Bronchial epithelial cell (primary cell): Measurements from ENCODE around the gene P3H1. TPM values are rescaled to one million over a fixed set of nuclear protein-coding genes. Genes with fewer than 3 reads are reported as not detected.

Experiments used
- DNase-seq: peaks from one replicate; pipeline ENCODE4 v3.0.0-alpha.2; 2010; ENCODE audit warnings: low read depth
- FAIRE-seq: peaks from 2 replicates; lab custom pipeline; 2011; peaks lifted over from hg19 to GRCh38; lab: Jason Lieb, UNC
- H3K27me3 ChIP-seq: 2 replicates; pipeline ENCODE4 v1.5.1; 2011; ENCODE audit warnings: low read length; ENCODE audit not compliant: control insufficient read depth, insufficient read depth
- H3K36me3 ChIP-seq: 2 replicates; pipeline ENCODE4 v1.5.1; 2011; ENCODE audit warnings: low read length; ENCODE audit not compliant: control insufficient read depth, insufficient read depth
- H3K4me3 ChIP-seq: 2 replicates; pipeline ENCODE4 v1.5.1; 2011; ENCODE audit warnings: mild to moderate bottlenecking, low read depth, low read length, control low read depth
- total RNA-seq: library from RNA; depleted of rRNA; stranded (reverse); fragments of >200 nt; gene quantifications from 2 replicates; pipeline ENCODE4 v1.2.1, GENCODE V29; 2014
- TF ChIP-seq, protein P1 (sequence below): IDR thresholded peaks from 2 replicates; pipeline ENCODE4 v1.5.1; 2011; ENCODE audit warnings: mild to moderate bottlenecking, moderate library complexity, low read length, control low read depth, inconsistent platforms; ENCODE audit not compliant: insufficient read depth, severe bottlenecking

The P3H1 gene
- total RNA-seq, 1 donor from 2014 or later, result 15.8 TPM

DNA sequence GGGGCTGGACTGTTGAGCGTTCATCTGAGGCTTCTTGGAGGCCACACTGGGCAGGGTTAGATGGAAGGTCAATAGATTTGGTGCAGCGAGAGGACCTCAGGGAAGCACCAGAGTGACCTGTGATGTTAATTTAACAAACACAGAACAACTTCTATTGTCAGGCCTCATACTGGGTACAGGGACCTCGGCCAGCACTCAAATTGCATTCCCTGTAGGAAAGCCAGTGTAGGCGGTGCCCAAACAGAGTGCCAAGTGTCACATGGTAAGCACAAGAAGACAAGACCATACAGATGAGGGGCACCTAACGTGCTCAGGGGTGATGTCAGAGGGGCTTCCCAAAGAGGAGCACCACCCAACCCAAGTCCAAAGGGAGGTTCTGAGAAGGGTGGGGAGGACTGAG, 19.3 kb upstream of the P3H1 start:
- Histone ChIP-seq H3K27me3 (no peaks in the 10 kb centered on the region), H3K36me3 (no peaks in the 10 kb centered on the region), H3K4me3 (no peak overlapping the region)
- TF ChIP-seq, protein P1, sequence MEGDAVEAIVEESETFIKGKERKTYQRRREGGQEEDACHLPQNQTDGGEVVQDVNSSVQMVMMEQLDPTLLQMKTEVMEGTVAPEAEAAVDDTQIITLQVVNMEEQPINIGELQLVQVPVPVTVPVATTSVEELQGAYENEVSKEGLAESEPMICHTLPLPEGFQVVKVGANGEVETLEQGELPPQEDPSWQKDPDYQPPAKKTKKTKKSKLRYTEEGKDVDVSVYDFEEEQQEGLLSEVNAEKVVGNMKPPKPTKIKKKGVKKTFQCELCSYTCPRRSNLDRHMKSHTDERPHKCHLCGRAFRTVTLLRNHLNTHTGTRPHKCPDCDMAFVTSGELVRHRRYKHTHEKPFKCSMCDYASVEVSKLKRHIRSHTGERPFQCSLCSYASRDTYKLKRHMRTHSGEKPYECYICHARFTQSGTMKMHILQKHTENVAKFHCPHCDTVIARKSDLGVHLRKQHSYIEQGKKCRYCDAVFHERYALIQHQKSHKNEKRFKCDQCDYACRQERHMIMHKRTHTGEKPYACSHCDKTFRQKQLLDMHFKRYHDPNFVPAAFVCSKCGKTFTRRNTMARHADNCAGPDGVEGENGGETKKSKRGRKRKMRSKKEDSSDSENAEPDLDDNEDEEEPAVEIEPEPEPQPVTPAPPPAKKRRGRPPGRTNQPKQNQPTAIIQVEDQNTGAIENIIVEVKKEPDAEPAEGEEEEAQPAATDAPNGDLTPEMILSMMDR, result no peak
- FAIRE-seq, result no peak
- no peak for DNase-seq

DNA sequence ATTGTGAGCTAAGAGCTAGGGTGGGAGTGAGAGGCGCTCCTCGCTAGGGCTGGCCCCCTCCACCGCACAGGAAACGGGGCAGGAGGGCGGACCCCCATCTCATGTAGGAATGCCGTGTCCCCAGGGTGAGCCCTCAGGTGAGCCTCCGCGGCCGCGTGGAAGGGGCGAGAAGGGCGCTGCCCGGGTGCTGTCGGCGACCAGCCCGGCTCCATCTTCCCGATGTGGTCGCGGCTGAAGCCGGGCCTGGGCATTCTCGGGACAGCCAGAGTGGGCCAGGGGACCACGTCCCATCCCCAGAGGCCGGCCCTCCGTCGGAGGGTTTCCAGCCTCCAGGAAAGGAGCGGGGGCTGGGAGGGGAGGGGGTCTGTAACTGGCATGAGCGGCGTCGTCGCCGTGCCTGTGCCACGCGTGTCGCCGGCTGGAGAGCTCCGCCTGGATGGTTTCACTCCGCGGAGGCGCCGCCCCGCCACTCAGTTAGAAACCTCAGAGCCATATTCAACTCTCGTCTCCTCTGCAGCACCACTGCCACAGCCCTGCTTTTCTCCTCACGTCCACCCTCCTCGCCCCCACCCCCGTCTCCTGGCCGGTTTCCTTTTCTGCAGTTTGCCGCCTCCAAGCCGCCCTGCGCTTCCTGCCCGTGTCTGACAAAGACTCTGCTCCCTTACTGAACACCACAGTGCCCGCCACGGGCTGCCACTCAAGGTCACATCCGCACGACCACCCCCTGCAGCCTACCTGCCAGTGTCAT, 18.3 kb upstream of the P3H1 start, which contains the start of gene TMEM269:
Gene TMEM269 (plus strand): TSS at position 46 of the 748 bp plus-strand sequence. CDS start 4,903 bp downstream, outside the sequence.
- peak within 1 kb of the TSS; percentile 21 for H3K4me3 ChIP-seq
- H3K27me3 ChIP-seq, result no peaks in the 10 kb centered on the region
- TF ChIP-seq, protein P1, result no peak
- H3K36me3 ChIP-seq, result no peaks in the 10 kb centered on the region
- FAIRE-seq (no peak), DNase-seq (no peak)

DNA sequence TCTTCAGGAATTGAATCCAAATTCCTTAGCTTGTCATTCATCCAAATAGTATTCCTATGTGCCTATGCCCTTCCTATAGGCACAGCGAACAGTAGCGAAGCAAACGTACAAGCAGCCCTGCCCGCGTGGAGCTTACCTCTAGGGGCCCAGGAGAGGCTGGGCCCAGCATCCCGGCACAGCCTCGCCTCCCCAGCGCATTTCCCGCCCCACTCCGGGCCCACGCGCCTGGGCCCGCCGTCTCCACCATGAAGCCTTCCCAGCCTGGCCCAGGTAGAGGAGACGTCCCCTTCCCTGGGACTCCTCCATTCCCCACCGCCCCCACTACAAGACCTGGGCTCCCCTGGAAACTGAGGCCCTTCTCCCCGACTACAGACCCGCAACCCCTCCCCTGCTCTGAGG, 17.7 kb upstream of the P3H1 start:
- FAIRE-seq, result no peak
- Histone ChIP-seq H3K36me3 (no peaks in the 10 kb centered on the region), H3K4me3 (no peak overlapping the region), H3K27me3 (no peaks in the 10 kb centered on the region)
- DNase-seq, result no peak
- TF ChIP-seq, protein P1, result no peak

DNA sequence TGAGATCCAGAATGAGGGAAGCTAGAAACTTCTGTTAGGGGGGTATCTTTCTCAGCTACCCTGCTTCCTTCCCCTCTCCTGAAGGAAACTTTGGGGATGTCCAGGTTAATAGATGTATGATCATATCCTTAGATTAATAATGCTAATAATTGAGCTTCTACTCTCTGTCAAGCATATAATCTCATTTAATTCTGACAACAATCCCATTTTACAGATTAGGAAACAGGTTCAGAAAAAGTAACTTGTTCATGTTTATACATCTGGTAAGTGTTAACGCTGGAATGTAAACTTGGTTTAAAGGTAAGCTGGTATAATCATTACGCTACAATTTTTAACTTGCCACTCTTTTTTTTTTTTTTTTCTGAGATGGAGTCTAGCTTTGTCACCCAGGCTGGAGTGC, 16.3 kb upstream of the P3H1 start:
- no peaks in the 10 kb centered on the region for H3K36me3 ChIP-seq
- no peak overlapping the region for H3K4me3 ChIP-seq
- DNase-seq (no peak), FAIRE-seq (no peak)
- TF ChIP-seq, protein P1, result no peak
- H3K27me3 ChIP-seq, result no peaks in the 10 kb centered on the region

DNA sequence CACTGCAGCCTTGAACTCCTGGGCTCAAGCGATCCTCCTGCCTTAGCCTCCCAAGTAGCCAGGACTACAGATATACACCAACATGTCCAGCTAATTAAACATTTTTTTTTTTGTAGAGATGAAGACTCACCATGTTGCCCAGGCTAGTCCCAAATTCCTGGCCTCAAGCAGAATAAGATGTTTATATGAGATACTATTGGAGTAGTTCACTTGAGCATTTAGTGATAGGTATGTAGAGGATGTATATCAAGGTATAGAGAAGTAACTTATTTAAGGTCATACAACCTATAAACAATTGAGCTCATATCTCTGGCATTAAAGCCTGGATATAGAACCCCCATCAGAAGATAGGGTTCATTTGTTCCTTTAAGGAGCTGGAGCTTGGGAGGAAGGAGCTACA, 13.3 kb upstream of the P3H1 start:
- no peak overlapping the region for H3K4me3 ChIP-seq
- TF ChIP-seq, protein P1, result no peak
- peaks cover 1% of the 10 kb centered on the region for H3K36me3 ChIP-seq
- DNase-seq (no peak), FAIRE-seq (no peak)
- no peaks in the 10 kb centered on the region for H3K27me3 ChIP-seq

DNA sequence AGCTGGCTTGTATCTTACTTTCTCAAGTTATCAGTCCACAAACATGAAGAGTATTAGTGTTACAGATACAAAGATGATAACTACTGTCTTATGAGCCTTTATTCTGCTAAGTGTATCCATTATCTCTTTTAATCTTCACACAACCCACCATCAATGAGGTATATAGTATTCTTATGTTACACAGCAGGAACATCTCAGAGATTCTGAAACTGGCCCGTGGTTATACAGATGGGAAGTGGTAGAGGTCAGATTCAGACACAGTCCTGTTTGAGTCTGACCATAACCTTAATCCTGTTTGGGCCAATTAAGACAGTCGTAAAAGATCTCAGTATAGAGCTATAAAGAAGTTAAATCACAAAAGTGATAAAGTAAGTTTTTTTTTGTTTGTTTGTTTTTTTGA, 12.9 kb upstream of the P3H1 start:
- peaks cover 4% of the 10 kb centered on the region for H3K36me3 ChIP-seq

More for the DNA sequence above, 12.9 kb upstream of the P3H1 start:
- H3K27me3 ChIP-seq, result no peaks in the 10 kb centered on the region
- DNase-seq (no peak), FAIRE-seq (no peak)
- TF ChIP-seq, protein P1, result no peak
- H3K4me3 ChIP-seq, result no peak overlapping the region
